Measurements from ENCODE around the gene FMNL1. TPM values are rescaled to one million over a fixed set of nuclear protein-coding genes. Genes with fewer than 3 reads are reported as not detected.

The FMNL1 gene
- total and polyA plus RNA-seq, 12 donors, result 0.72 to 31.9 (median 13.8) TPM

- no peak for DNase-seq
- H3K36me3 ChIP-seq (replicated peaks in 1 of 2), result peaks cover 0 to 48% of the 10 kb centered on the region in 2 donors
- H3K27me3 ChIP-seq, result no peaks in the 10 kb centered on the region
- no peaks in the 10 kb centered on the region for H3K9me3 ChIP-seq (replicated peaks in 1 of 3)
- no peak overlapping the region for H3K27ac ChIP-seq
- intact Hi-C loops (cut with DNase I), result no loop called here
- no peak for TF ChIP-seq CTCF (IDR thresholded peaks at IDR 0.05)
- no peak for TF ChIP-seq POLR2A (IDR thresholded peaks at IDR 0.05)
- no peak overlapping the region for H3K4me3 ChIP-seq
- peaks cover 3 to 16% of the 10 kb centered on the region in 2 donors for H3K4me1 ChIP-seq (replicated peaks in 1 of 2)
- 66 to 77% (median 70%) methylated on average over 9 to 21 of the region's 21 CpGs for WGBS, 4 donors
These were observed 61.3 kb downstream of the FMNL1 start for GRCh38 chr17:45282683-45283644.

GRCh38 chr17:45283711-45284110 lies 62.0 kb downstream of the FMNL1 start:
- H3K4me1 ChIP-seq (replicated peaks in 1 of 2), result peaks cover 0 to 11% of the 10 kb centered on the region in 2 donors
- DNase-seq, result peak in 1 of 7 donors; percentile 13
- 86 to 96% (median 93%) methylated on average over 9 to 10 of the region's 10 CpGs for WGBS, 4 donors

GRCh38 chr17:45284176-45285140 lies 62.8 kb downstream of the FMNL1 start:
- no peak overlapping the region for H3K27ac ChIP-seq
- H3K36me3 ChIP-seq (replicated peaks in 1 of 2), result peaks cover 0 to 57% of the 10 kb centered on the region in 2 donors
- TF ChIP-seq CTCF (IDR thresholded peaks at IDR 0.05) (peak in 1 of 6 experiments; percentile 18), POLR2A (IDR thresholded peaks at IDR 0.05) (no peak)
- H3K4me1 ChIP-seq (replicated peaks in 1 of 2), result peaks cover 0 to 12% of the 10 kb centered on the region in 2 donors
- DNase-seq, result peak in 1 of 7 donors; percentile 18
- no peaks in the 10 kb centered on the region for H3K9me3 ChIP-seq (replicated peaks in 1 of 3)
- H3K27me3 ChIP-seq, result no peaks in the 10 kb centered on the region
- no peak overlapping the region for H3K4me3 ChIP-seq
- WGBS, 4 donors, result 86 to 92% (median 89%) methylated on average over 16 to 21 of the region's 21 CpGs
- intact Hi-C loops (cut with DNase I), result no loop called here

More at GRCh38 chr17:45283711-45284110, 62.0 kb downstream of the FMNL1 start:
- TF ChIP-seq POLR2A (IDR thresholded peaks at IDR 0.05) (no peak), CTCF (IDR thresholded peaks at IDR 0.05) (no peak)
- no peaks in the 10 kb centered on the region for H3K27me3 ChIP-seq
- no peaks in the 10 kb centered on the region for H3K9me3 ChIP-seq (replicated peaks in 1 of 3)
- intact Hi-C loops (cut with DNase I), result no loop called here
- H3K36me3 ChIP-seq (replicated peaks in 1 of 2), result peaks cover 0 to 52% of the 10 kb centered on the region in 2 donors
- no peak overlapping the region for H3K4me3 ChIP-seq
- H3K27ac ChIP-seq, result no peak overlapping the region

GRCh38 chr17:45286286-45286685 lies 64.6 kb downstream of the FMNL1 start:
- no peak for TF ChIP-seq POLR2A (IDR thresholded peaks at IDR 0.05)
- no peak for TF ChIP-seq CTCF (IDR thresholded peaks at IDR 0.05)
- H3K4me3 ChIP-seq, result no peak overlapping the region
- H3K27ac ChIP-seq, result no peak overlapping the region
- peaks cover 0 to 51% of the 10 kb centered on the region in 2 donors for H3K36me3 ChIP-seq (replicated peaks in 1 of 2)
- DNase-seq, result no peak
- no peaks in the 10 kb centered on the region for H3K9me3 ChIP-seq (replicated peaks in 1 of 3)
- no peaks in the 10 kb centered on the region for H3K27me3 ChIP-seq
- WGBS, 4 donors, result 93 to 98% (median 95%) methylated on average over 3 to 5 of the region's 5 CpGs
- intact Hi-C loops (cut with DNase I), result no loop called here
- peaks cover 12 to 29% of the 10 kb centered on the region in 2 donors for H3K4me1 ChIP-seq (replicated peaks in 1 of 2)

All from adrenal gland (tissue), 12 donors.